Natural killer cell (primary cell): ENCODE data around the gene GCNT2. TPM values are rescaled to one million over a fixed set of nuclear protein-coding genes. Genes with fewer than 3 reads are reported as not detected.

Experiments used
- ATAC-seq, 3 donors: fragments of 150-1000 bp in 2 of 3; fragments of 200-7000 bp in 1 of 3; cut with Tn5 transposase; 1 replicate in 1 of 3; 2 replicates in 2 of 3; pipeline ENCODE4 v1.10.0; 2021; ENCODE audit warnings: mild to moderate bottlenecking in 2 of 3, moderate library complexity in 2 of 3
- DNase-seq, 2 donors: peaks; one replicate each; pipeline versions ENCODE4 v3.0.0 to v3.0.0-alpha.2; 2013 to 2021; ENCODE audit warnings: mixed read lengths in 1 of 2
- H3K27ac ChIP-seq: one replicate; pipeline ENCODE4 v1.5.1; 2013; ENCODE audit warnings: mild to moderate bottlenecking, low read length
- H3K27me3 ChIP-seq: one replicate; pipeline ENCODE4 v1.6.1; 2013; ENCODE audit warnings: low read length; ENCODE audit not compliant: control insufficient read depth, insufficient read depth
- H3K36me3 ChIP-seq: one replicate; pipeline ENCODE4 v1.6.1; 2013; ENCODE audit warnings: low read length; ENCODE audit not compliant: control insufficient read depth, insufficient read depth
- H3K4me1 ChIP-seq: one replicate; pipeline ENCODE4 v1.6.1; 2013; ENCODE audit warnings: low read length; ENCODE audit not compliant: control insufficient read depth, insufficient read depth
- H3K4me3 ChIP-seq: one replicate; pipeline ENCODE4 v1.5.1; 2013; ENCODE audit warnings: low read length
- H3K9me3 ChIP-seq: one replicate; pipeline ENCODE4 v1.6.1; 2013; ENCODE audit warnings: low read length; ENCODE audit not compliant: control insufficient read depth, insufficient read depth
- H3K27ac Mint-ChIP-seq, 2 donors: one replicate each; pipeline ENCODE4 v1.8.0; 2022; ENCODE audit warnings: mild to moderate bottlenecking in 2 of 2, mixed read lengths in 2 of 2, moderate library complexity in 1 of 2
- H3K27me3 Mint-ChIP-seq, 2 donors: one replicate each; pipeline ENCODE4 v1.8.0; 2022; ENCODE audit warnings: low read depth in 2 of 2, mixed read lengths in 2 of 2
- H3K36me3 Mint-ChIP-seq: one replicate; pipeline ENCODE4 v1.8.0; 2022; ENCODE audit warnings: mixed read lengths
- H3K4me1 Mint-ChIP-seq, 2 donors: one replicate each; pipeline ENCODE4 v1.8.0; 2022; ENCODE audit warnings: mixed read lengths in 2 of 2
- H3K4me3 Mint-ChIP-seq: one replicate; pipeline ENCODE4 v1.8.0; 2022; ENCODE audit warnings: mild to moderate bottlenecking, moderate library complexity, mixed read lengths
- H3K9me3 Mint-ChIP-seq, 2 donors: one replicate each; pipeline ENCODE4 v1.8.0; 2022; ENCODE audit warnings: mixed read lengths in 2 of 2
- WGBS: methylation state at CpG from one replicate; pipeline ENCODE4 v1.1.7; 2013; ENCODE audit warnings: missing lambda C conversion rate; ENCODE audit not compliant: insufficient coverage; 5-methylcytosine and 5-hydroxymethylcytosine counted together
- intact Hi-C: fragments of 100-400 bp; cut with micrococcal nuclease; formaldehyde crosslinking; loops from one replicate; pipeline ENCODE4 v1.14.2; 2022
- total RNA-seq, 4 donors: library from RNA; stranded (reverse); fragments of 120-200 nt in 1 of 4; gene quantifications; one replicate each; pipeline versions ENCODE4 v1.2.3 to v1.2.4, GENCODE V29; 2013 to 2022
- TF ChIP-seq, protein P1 (sequence below): fragments of 200-600 bp; IDR thresholded peaks from one replicate; pipeline ENCODE4 v1.8.0; 2022; ENCODE audit warnings: antibody characterized with exemption

The GCNT2 gene
- total RNA-seq, 3 donors from 2014 or later (not counting 1 experiment from before 2014, with no cell fraction given) = 0.79 to 4.7 (median 0.80) TPM

DNA sequence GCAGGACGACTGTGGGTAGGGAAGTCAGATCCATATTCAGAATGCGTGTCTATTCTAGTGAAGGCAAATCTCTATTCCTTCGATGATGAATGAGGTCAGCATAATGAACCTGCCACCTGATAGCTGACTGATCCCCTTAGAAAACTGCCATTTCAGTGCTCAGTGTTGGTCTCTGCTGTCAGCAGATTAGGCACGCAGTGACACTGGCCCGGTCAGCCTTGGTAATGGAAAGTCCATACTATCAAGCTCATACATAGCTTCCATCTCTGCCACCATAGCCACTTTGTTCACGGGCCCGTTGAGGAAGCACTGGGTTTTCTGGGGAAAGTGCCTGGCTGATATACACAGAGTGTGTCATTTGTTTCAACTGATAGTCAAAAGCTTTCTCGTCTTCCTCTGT lies 119.3 kb downstream of the GCNT2 start:
- TF ChIP-seq, protein P1, sequence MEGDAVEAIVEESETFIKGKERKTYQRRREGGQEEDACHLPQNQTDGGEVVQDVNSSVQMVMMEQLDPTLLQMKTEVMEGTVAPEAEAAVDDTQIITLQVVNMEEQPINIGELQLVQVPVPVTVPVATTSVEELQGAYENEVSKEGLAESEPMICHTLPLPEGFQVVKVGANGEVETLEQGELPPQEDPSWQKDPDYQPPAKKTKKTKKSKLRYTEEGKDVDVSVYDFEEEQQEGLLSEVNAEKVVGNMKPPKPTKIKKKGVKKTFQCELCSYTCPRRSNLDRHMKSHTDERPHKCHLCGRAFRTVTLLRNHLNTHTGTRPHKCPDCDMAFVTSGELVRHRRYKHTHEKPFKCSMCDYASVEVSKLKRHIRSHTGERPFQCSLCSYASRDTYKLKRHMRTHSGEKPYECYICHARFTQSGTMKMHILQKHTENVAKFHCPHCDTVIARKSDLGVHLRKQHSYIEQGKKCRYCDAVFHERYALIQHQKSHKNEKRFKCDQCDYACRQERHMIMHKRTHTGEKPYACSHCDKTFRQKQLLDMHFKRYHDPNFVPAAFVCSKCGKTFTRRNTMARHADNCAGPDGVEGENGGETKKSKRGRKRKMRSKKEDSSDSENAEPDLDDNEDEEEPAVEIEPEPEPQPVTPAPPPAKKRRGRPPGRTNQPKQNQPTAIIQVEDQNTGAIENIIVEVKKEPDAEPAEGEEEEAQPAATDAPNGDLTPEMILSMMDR = no peak
- DNase-seq (no peak), ATAC-seq (no peak)
- WGBS = 97% methylated on average over 8 of the region's 8 CpGs
- no peaks in the 10 kb centered on the region for H3K9me3 ChIP-seq
- no peak overlapping the region for H3K4me3 Mint-ChIP-seq
- H3K36me3 Mint-ChIP-seq = no peaks in the 10 kb centered on the region
- intact Hi-C loops = no loop called here
- H3K4me3 ChIP-seq = no peak overlapping the region
- no peak overlapping the region for H3K27ac ChIP-seq
- no peak overlapping the region for H3K27ac Mint-ChIP-seq
- H3K27me3 ChIP-seq = no peaks in the 10 kb centered on the region
- H3K4me1 ChIP-seq = no peaks in the 10 kb centered on the region
- H3K27me3 Mint-ChIP-seq = peaks cover 21 to 33% of the 10 kb centered on the region in 2 donors
- H3K9me3 Mint-ChIP-seq = no peaks in the 10 kb centered on the region
- H3K4me1 Mint-ChIP-seq = peaks cover 6 to 10% of the 10 kb centered on the region in 2 donors
- H3K36me3 ChIP-seq = no peaks in the 10 kb centered on the region

DNA sequence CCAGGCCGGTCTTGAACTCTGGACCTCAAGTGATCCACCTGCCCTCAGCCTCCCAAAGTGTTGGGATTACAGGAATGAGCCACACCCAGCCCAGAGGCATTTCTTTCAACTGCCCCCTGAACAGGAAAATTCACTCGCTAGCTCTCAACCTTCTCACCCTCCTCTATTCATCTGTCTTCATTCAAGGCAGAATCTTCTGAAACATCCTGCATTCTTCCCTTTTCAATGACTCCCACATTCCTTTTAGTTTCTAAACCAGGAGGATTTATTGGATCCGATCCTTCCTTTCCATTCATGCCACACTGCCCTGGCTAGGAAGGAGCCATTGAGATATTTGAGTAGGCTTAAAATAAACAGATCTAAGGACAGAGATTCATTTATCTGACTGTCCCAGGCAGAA lies 120.4 kb downstream of the GCNT2 start:
- intact Hi-C loops = no loop called here
- no peaks in the 10 kb centered on the region for H3K36me3 Mint-ChIP-seq
- H3K27ac Mint-ChIP-seq = no peak overlapping the region
- Histone ChIP-seq H3K36me3 (no peaks in the 10 kb centered on the region), H3K4me3 (no peak overlapping the region), H3K4me1 (no peaks in the 10 kb centered on the region), H3K27ac (no peak overlapping the region), H3K9me3 (no peaks in the 10 kb centered on the region), H3K27me3 (no peaks in the 10 kb centered on the region)
- ATAC-seq (no peak), DNase-seq (no peak)
- H3K9me3 Mint-ChIP-seq = no peaks in the 10 kb centered on the region
- WGBS = 91% methylated on average over 2 of the region's 3 CpGs
- TF ChIP-seq, protein P1 = no peak
- peaks cover 6 to 10% of the 10 kb centered on the region in 2 donors for H3K4me1 Mint-ChIP-seq
- H3K4me3 Mint-ChIP-seq = no peak overlapping the region
- peaks cover 21 to 33% of the 10 kb centered on the region in 2 donors for H3K27me3 Mint-ChIP-seq

DNA sequence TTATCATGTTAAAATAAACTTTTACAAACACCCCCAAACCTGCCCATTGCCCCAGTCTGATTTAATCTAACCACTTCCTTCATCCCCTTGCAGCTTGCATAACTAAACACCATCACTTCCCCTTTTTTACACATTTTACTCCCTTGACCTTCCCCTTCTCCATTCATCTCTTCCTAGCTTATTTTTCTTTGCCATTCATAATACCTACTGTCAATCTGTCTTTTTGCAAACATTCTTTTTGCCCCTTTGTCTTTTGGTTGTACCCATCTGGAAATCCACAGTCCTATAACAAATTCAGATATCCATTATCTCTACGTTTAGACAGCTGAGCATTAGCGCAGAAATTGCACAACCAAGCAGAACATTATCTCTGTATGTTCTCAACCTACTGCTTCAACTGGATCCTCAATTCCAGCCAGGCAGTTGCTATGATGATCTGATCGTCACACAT lies 122.1 kb downstream of the GCNT2 start:
- intact Hi-C loops = no loop called here
- no peak overlapping the region for H3K27ac ChIP-seq
- H3K36me3 ChIP-seq = no peaks in the 10 kb centered on the region
- WGBS = 12% methylated on average over 3 of the region's 3 CpGs
- no peak overlapping the region for H3K4me3 Mint-ChIP-seq
- peaks cover 21 to 26% of the 10 kb centered on the region in 2 donors for H3K27me3 Mint-ChIP-seq
- ATAC-seq (peak in 1 of 3 donors; percentile 62), DNase-seq (no peak)
- no peaks in the 10 kb centered on the region for H3K9me3 ChIP-seq
- H3K4me1 Mint-ChIP-seq = peaks cover 6 to 10% of the 10 kb centered on the region in 2 donors
- H3K36me3 Mint-ChIP-seq = no peaks in the 10 kb centered on the region
- H3K9me3 Mint-ChIP-seq = no peaks in the 10 kb centered on the region
- TF ChIP-seq, protein P1 = no peak
- H3K4me1 ChIP-seq = no peaks in the 10 kb centered on the region
- H3K27me3 ChIP-seq = no peaks in the 10 kb centered on the region
- H3K4me3 ChIP-seq = no peak overlapping the region
- H3K27ac Mint-ChIP-seq = no peak overlapping the region

DNA sequence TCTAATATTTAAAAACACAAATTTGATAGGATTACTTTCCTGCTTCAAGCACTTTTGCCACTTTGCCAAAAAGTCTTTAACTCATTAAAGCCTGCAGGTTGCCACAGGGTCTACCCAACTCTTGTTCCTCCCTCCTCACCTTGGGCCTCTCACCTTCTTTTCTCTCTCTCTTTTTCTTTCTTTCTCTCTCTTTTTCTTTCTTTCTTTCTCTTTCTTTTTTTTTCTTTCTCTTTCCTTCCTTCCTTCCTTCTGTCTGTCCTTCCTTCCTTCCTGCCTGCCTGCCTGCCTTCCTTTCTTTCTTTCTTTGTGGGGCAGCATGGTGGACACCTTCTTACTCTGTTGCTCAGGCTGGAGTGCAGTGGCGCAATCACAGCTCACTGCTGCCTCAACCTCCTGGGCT lies 123.1 kb downstream of the GCNT2 start:
- H3K9me3 ChIP-seq = no peaks in the 10 kb centered on the region
- H3K4me3 ChIP-seq = no peak overlapping the region
- intact Hi-C loops = no loop called here
- TF ChIP-seq, protein P1 = no peak
- H3K36me3 Mint-ChIP-seq = no peaks in the 10 kb centered on the region
- H3K27me3 Mint-ChIP-seq = peaks cover 21 to 26% of the 10 kb centered on the region in 2 donors
- WGBS = 100% methylated on average over 1 of the region's 1 CpG
- no peak overlapping the region for H3K27ac Mint-ChIP-seq
- DNase-seq (no peak), ATAC-seq (no peak)
- H3K4me3 Mint-ChIP-seq = no peak overlapping the region
- H3K4me1 Mint-ChIP-seq = peaks cover 6 to 10% of the 10 kb centered on the region in 2 donors
- no peaks in the 10 kb centered on the region for H3K4me1 ChIP-seq
- no peak overlapping the region for H3K27ac ChIP-seq
- H3K9me3 Mint-ChIP-seq = no peaks in the 10 kb centered on the region
- no peaks in the 10 kb centered on the region for H3K36me3 ChIP-seq
- no peaks in the 10 kb centered on the region for H3K27me3 ChIP-seq
